Upper lobe of left lung (tissue), 4 donors: ENCODE data around the gene CERK.

ENCODE experiments used
- CTCF ChIP-seq, 6 experiments: fragments of 450-650 bp in 4 of 6; fragments of 200-600 bp in 2 of 6; sonication (generic) in 2 of 6; IDR thresholded peaks; one replicate each; pipeline ENCODE4 v1.5.1; 2016 to 2019; ENCODE audit warnings: antibody characterized with exemption in 6 of 6
- POLR2A ChIP-seq, 4 donors: fragments of 450-650 bp; IDR thresholded peaks; one replicate each; pipeline ENCODE4 v1.5.1; 2016 to 2017; ENCODE audit warnings: antibody characterized with exemption in 4 of 4, mild to moderate bottlenecking in 2 of 4

GRCh38 chr22:46640293-46641055 is 97.6 kb downstream of the CERK start:
- TF ChIP-seq POLR2A (IDR thresholded peaks at IDR 0.05) (no peak), CTCF (IDR thresholded peaks at IDR 0.05) (no peak)
